Measurements from ENCODE around the gene SLC5A7.

Gene SLC5A7

GRCh38 chr2:108010912-108011591 is 24.7 kb downstream of the SLC5A7 start:
- Histone ChIP-seq H3F3A (ENCODE audit: low read depth) (no peaks in the 10 kb centered on the region), H3K4me1 (ENCODE audit: insufficient read depth, low read length, poor library complexity, severe bottlenecking) (no peaks in the 10 kb centered on the region), H3K9ac (ENCODE audit: low read depth, low read length, poor library complexity, severe bottlenecking) (no peak overlapping the region), H3K36me3 (ENCODE audit: insufficient read depth, low read length) (no peaks in the 10 kb centered on the region), H3K4me3 (ENCODE audit: low read length, poor library complexity, severe bottlenecking) (no peak overlapping the region), H3K9me3 (ENCODE audit: insufficient read depth, low read depth, low read length) (peaks cover 14% of the 10 kb centered on the region), H3K79me2 (ENCODE audit: insufficient read depth, low read length) (no peaks in the 10 kb centered on the region), H3K9me2 (replicated peaks; ENCODE audit: low read depth, low read length) (no peaks in the 10 kb centered on the region), H3K4me2 (ENCODE audit: low read depth, low read length, poor library complexity, severe bottlenecking) (no peak overlapping the region), H2AFZ (ENCODE audit: low read length) (no peak overlapping the region), H3K27me3 (ENCODE audit: insufficient read depth, low read length, poor library complexity, severe bottlenecking) (no peaks in the 10 kb centered on the region), H4K20me1 (ENCODE audit: insufficient read depth, low read length, poor library complexity, severe bottlenecking) (no peaks in the 10 kb centered on the region)
- TF ChIP-seq, protein P1, sequence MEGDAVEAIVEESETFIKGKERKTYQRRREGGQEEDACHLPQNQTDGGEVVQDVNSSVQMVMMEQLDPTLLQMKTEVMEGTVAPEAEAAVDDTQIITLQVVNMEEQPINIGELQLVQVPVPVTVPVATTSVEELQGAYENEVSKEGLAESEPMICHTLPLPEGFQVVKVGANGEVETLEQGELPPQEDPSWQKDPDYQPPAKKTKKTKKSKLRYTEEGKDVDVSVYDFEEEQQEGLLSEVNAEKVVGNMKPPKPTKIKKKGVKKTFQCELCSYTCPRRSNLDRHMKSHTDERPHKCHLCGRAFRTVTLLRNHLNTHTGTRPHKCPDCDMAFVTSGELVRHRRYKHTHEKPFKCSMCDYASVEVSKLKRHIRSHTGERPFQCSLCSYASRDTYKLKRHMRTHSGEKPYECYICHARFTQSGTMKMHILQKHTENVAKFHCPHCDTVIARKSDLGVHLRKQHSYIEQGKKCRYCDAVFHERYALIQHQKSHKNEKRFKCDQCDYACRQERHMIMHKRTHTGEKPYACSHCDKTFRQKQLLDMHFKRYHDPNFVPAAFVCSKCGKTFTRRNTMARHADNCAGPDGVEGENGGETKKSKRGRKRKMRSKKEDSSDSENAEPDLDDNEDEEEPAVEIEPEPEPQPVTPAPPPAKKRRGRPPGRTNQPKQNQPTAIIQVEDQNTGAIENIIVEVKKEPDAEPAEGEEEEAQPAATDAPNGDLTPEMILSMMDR (conservative IDR thresholded peaks at IDR 0.05; ENCODE audit: low read length) = no peak

- H3F3A ChIP-seq (ENCODE audit: low read depth) = no peaks in the 10 kb centered on the region
Observed at GRCh38 chr2:108013305-108013704, 27.0 kb downstream of the SLC5A7 start.

DNA sequence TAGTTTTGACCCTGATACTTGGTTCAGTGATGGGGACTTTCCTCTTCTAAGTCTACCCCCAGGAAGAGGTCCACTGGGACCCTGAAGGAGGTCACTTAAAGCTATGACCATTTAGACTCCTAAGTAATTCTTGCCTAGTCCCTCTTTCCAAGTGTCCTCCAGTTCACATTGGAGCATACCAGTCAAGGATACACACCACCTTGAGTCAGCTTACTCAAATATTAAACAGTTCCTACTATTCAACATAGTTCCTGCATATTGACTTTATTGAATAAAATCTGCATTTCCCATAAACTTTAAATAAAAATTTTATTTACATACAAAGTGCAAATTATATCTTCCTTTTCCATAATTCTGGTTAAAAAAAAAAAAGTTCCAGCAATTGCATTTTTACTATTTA is 36.3 kb downstream of the SLC5A7 start:
- Histone ChIP-seq H3K79me2 (ENCODE audit: insufficient read depth, low read length) (no peaks in the 10 kb centered on the region), H3K36me3 (ENCODE audit: insufficient read depth, low read length) (no peaks in the 10 kb centered on the region), H3K4me1 (ENCODE audit: insufficient read depth, low read length, poor library complexity, severe bottlenecking) (no peaks in the 10 kb centered on the region), H4K20me1 (ENCODE audit: insufficient read depth, low read length, poor library complexity, severe bottlenecking) (no peaks in the 10 kb centered on the region), H3K9me3 (ENCODE audit: insufficient read depth, low read depth, low read length) (no peaks in the 10 kb centered on the region), H3F3A (ENCODE audit: low read depth) (no peaks in the 10 kb centered on the region), H2AFZ (ENCODE audit: low read length) (no peak overlapping the region), H3K27me3 (ENCODE audit: insufficient read depth, low read length, poor library complexity, severe bottlenecking) (no peaks in the 10 kb centered on the region), H3K4me3 (ENCODE audit: low read length, poor library complexity, severe bottlenecking) (no peak overlapping the region), H3K9me2 (replicated peaks; ENCODE audit: low read depth, low read length) (no peaks in the 10 kb centered on the region), H3K9ac (ENCODE audit: low read depth, low read length, poor library complexity, severe bottlenecking) (no peak overlapping the region), H3K4me2 (ENCODE audit: low read depth, low read length, poor library complexity, severe bottlenecking) (no peak overlapping the region)
- TF ChIP-seq, protein P1 (conservative IDR thresholded peaks at IDR 0.05; ENCODE audit: low read length) = no peak
- TF ChIP-seq EZH2phosphoT487 (IDR thresholded peaks at IDR 0.05; ENCODE audit: borderline replicate concordance) = no peak

More at GRCh38 chr2:108013305-108013704, 27.0 kb downstream of the SLC5A7 start:
- Histone ChIP-seq H3K9me2 (replicated peaks; ENCODE audit: low read depth, low read length) (no peaks in the 10 kb centered on the region), H3K4me1 (ENCODE audit: insufficient read depth, low read length, poor library complexity, severe bottlenecking) (no peaks in the 10 kb centered on the region), H3K27me3 (ENCODE audit: insufficient read depth, low read length, poor library complexity, severe bottlenecking) (no peaks in the 10 kb centered on the region), H3K9me3 (ENCODE audit: insufficient read depth, low read depth, low read length) (peaks cover 14% of the 10 kb centered on the region), H2AFZ (ENCODE audit: low read length) (no peak overlapping the region), H3K4me3 (ENCODE audit: low read length, poor library complexity, severe bottlenecking) (no peak overlapping the region), H3K36me3 (ENCODE audit: insufficient read depth, low read length) (no peaks in the 10 kb centered on the region), H3K9ac (ENCODE audit: low read depth, low read length, poor library complexity, severe bottlenecking) (no peak overlapping the region), H3K4me2 (ENCODE audit: low read depth, low read length, poor library complexity, severe bottlenecking) (no peak overlapping the region), H3K79me2 (ENCODE audit: insufficient read depth, low read length) (no peaks in the 10 kb centered on the region), H4K20me1 (ENCODE audit: insufficient read depth, low read length, poor library complexity, severe bottlenecking) (no peaks in the 10 kb centered on the region)
- no peak for TF ChIP-seq EZH2phosphoT487 (IDR thresholded peaks at IDR 0.05; ENCODE audit: borderline replicate concordance)
- TF ChIP-seq, protein P1 (conservative IDR thresholded peaks at IDR 0.05; ENCODE audit: low read length) = no peak
